ENCODE data around the gene SVEP1. TPM values are rescaled to one million over a fixed set of nuclear protein-coding genes. Genes with fewer than 3 reads are reported as not detected.
"Not testable (repeated sequence)": the region's sequence is repeated elsewhere in the genome, so short reads cannot be mapped to it uniquely, and the experiment has no call there.

SVEP1 gene
- 5.5 TPM for polyA plus RNA-seq (2013, experiment 1 of 2; ENCODE audit: insufficient read length)
- 5.9 TPM for polyA plus RNA-seq (2013, experiment 2 of 2; ENCODE audit: insufficient read length)

GRCh38 chr9:110579034-110579861 lies at the start of gene SVEP1:
Gene SVEP1 (minus strand): TSS chr9:110579741. CDS start chr9:110579543, 198 bp downstream.
- DNase-seq: peak; percentile 42

- DNase-seq: peak; percentile 79
Measured at GRCh38 chr9:110626101-110626829, 46.7 kb upstream of the SVEP1 start.

- DNase-seq: peak; percentile 59
Measured at GRCh38 chr9:110623462-110624025, 44.0 kb upstream of the SVEP1 start.

- no peak for DNase-seq
Measured at GRCh38 chr9:110622368-110622767, 42.8 kb upstream of the SVEP1 start.

- DNase-seq: no peak
Measured at GRCh38 chr9:110620726-110621125, 41.2 kb upstream of the SVEP1 start.

GRCh38 chr9:110619831-110620230 lies 40.3 kb upstream of the SVEP1 start:
- DNase-seq: peak; percentile 84

GRCh38 chr9:110615498-110615897 lies 36.0 kb upstream of the SVEP1 start:
- peak; percentile 74 for DNase-seq

- DNase-seq: not testable (repeated sequence)
Measured at GRCh38 chr9:110614576-110614975, 35.0 kb upstream of the SVEP1 start.

GRCh38 chr9:110606179-110606790 lies 26.7 kb upstream of the SVEP1 start:
- DNase-seq: peak; percentile 45

GRCh38 chr9:110605565-110605964 lies 26.0 kb upstream of the SVEP1 start:
- peak; percentile 39 for DNase-seq

- no peak for DNase-seq
Measured at GRCh38 chr9:110604171-110604601, 24.6 kb upstream of the SVEP1 start.

GRCh38 chr9:110602281-110602680 lies 22.7 kb upstream of the SVEP1 start:
- DNase-seq: no peak

GRCh38 chr9:110601098-110601497 lies 21.6 kb upstream of the SVEP1 start:
- DNase-seq: no peak

- DNase-seq: no peak
Measured at GRCh38 chr9:110599468-110599867, 19.9 kb upstream of the SVEP1 start.

GRCh38 chr9:110592044-110592830 lies 12.7 kb upstream of the SVEP1 start:
- DNase-seq: no peak

- DNase-seq: no peak
Measured at GRCh38 chr9:110591526-110591925, 12.0 kb upstream of the SVEP1 start.

GRCh38 chr9:110590816-110591215 lies 11.3 kb upstream of the SVEP1 start:
- DNase-seq: no peak

- DNase-seq: peak; percentile 44
Measured at GRCh38 chr9:110588296-110588695, 8.8 kb upstream of the SVEP1 start.

- peak; percentile 74 for DNase-seq
Measured at GRCh38 chr9:110583237-110583636, 3.7 kb upstream of the SVEP1 start.

- DNase-seq: peak; percentile 75
Measured at GRCh38 chr9:110582156-110582555, 2.6 kb upstream of the SVEP1 start.

- DNase-seq: peak; percentile 48
Measured at GRCh38 chr9:110580850-110581249, 1.3 kb upstream of the SVEP1 start.

- peak; percentile 94 for DNase-seq
Measured at GRCh38 chr9:110579862-110580219, 300 bp upstream of the SVEP1 start.

Data from fibroblast of skin of scalp (primary cell).